K562 (cell line): ENCODE data around the gene TMEM138. TPM values are rescaled to one million over a fixed set of nuclear protein-coding genes. Genes with fewer than 3 reads are reported as not detected.
A peak's percentile ranks its signal among the peaks of the same experiment; 100 is the strongest.

Experiments
- FOXJ3 ChIP-seq: sonication (generic); formaldehyde crosslinking; IDR thresholded peaks from 2 replicates; pipeline ENCODE4 v1.4.0; 2020; ENCODE audit warnings: mild to moderate bottlenecking, missing genetic modification reagents
- HMG20A ChIP-seq: fragments of 450-650 bp; formaldehyde crosslinking; conservative IDR thresholded peaks from 2 replicates; pipeline ENCODE4 v1.4.0; 2020; ENCODE audit warnings: mild to moderate bottlenecking, mixed read lengths
- MEF2D ChIP-seq: conservative IDR thresholded peaks from 2 replicates; pipeline ENCODE4 v1.6.1; 2016; ENCODE audit warnings: low read depth, missing genetic modification characterization, missing compliant biosample characterization
- NFIC ChIP-seq: fragments of 450-650 bp; IDR thresholded peaks from 2 replicates; pipeline ENCODE4 v1.6.1; 2017; ENCODE audit warnings: mild to moderate bottlenecking, inconsistent platforms
- POLR2H ChIP-seq: IDR thresholded peaks from 2 replicates; pipeline ENCODE4 v1.6.1; 2016; ENCODE audit warnings: missing genetic modification characterization, low read depth, mild to moderate bottlenecking, control low read depth, missing compliant biosample characterization, moderate library complexity
- SAP30 ChIP-seq: fragments of 200-600 bp; sonication (generic); IDR thresholded peaks from 2 replicates; pipeline ENCODE4 v1.6.1; 2012; ENCODE audit warnings: borderline replicate concordance, low read depth, mild to moderate bottlenecking, moderate library complexity, low read length, control low read depth, inconsistent platforms; ENCODE audit not compliant: insufficient read depth, poor library complexity, severe bottlenecking
- ZC3H8 ChIP-seq: fragments of 450-650 bp; IDR thresholded peaks from 2 replicates; pipeline ENCODE4 v1.6.1; 2017
- ZKSCAN3 ChIP-seq: fragments of 250-450 bp; sonication (Bioruptor Pico); IDR thresholded peaks from 2 replicates; pipeline ENCODE4 v1.4.0; 2020
- ZNF561 ChIP-seq: fragments of 450-650 bp; formaldehyde crosslinking; conservative IDR thresholded peaks from 2 replicates; pipeline ENCODE4 v1.4.0; 2020; ENCODE audit warnings: mild to moderate bottlenecking, moderate library complexity
- ZNF583 ChIP-seq: fragments of 250-450 bp; sonication (Bioruptor Pico); IDR thresholded peaks from 2 replicates; pipeline ENCODE4 v1.4.0; 2020
- polyA plus RNA-seq, 8 experiments: library from polyadenylated mRNA; depleted of rRNA in 4 of 8; stranded (reverse) in 5 of 8; unstranded in 3 of 8; fragments of >200 nt; fragmentation: Nextera tagmentation in 2 of 8; fragmentation: Illumina TruSeq in 1 of 8; extraction: Ambion mirVana in 2 of 8; extraction: Trizol in 1 of 8; gene quantifications; 2 replicates each; pipeline versions ENCODE4 v1.2.1 to v1.2.3, GENCODE V29; 2011 to 2014; ENCODE audit warnings: inconsistent platforms in 1 of 8, missing spikeins in 1 of 8
- total RNA-seq, 7 experiments: library from RNA; depleted of rRNA in 6 of 7; stranded (reverse); fragments of >200 nt in 6 of 7; fragmentation: Illumina TruSeq in 2 of 7; extraction: Trizol in 2 of 7; gene quantifications; 2 replicates each; pipeline versions ENCODE4 v1.2.1 to v1.2.3, GENCODE V29; 2011 to 2021; ENCODE audit warnings: low replicate concordance in 1 of 7
- TF ChIP-seq, protein P1 (sequence below): sonication (generic); formaldehyde crosslinking; IDR thresholded peaks from 2 replicates; pipeline ENCODE4 v1.8.1; 2022; ENCODE audit warnings: missing genetic modification reagents
- TF ChIP-seq, protein P2 (sequence below): fragments of 250-450 bp; sonication (Bioruptor Pico); IDR thresholded peaks from 2 replicates; pipeline ENCODE4 v1.4.0; 2020
- TF ChIP-seq, protein P3 (sequence below): fragments of 450-650 bp; conservative IDR thresholded peaks from 2 replicates; pipeline ENCODE4 v1.6.1; 2016; ENCODE audit warnings: missing genetic modification characterization, low read depth, mild to moderate bottlenecking, missing compliant biosample characterization, moderate library complexity
- TF ChIP-seq, protein P4 (sequence below): sonication (generic); formaldehyde crosslinking; IDR thresholded peaks from 2 replicates; pipeline ENCODE4 v1.8.0; 2022; ENCODE audit warnings: missing genetic modification reagents, mild to moderate bottlenecking, borderline replicate concordance
- TF ChIP-seq, protein P5 (sequence below), 2 experiments: fragments of 450-650 bp in 1 of 2; sonication (generic) in 1 of 2; formaldehyde crosslinking in 1 of 2; IDR thresholded peaks in 1 of 2; conservative IDR thresholded peaks in 1 of 2; 2 replicates each; pipeline versions ENCODE4 v1.6.1 to v1.8.1; 2016 to 2023; ENCODE audit warnings: mild to moderate bottlenecking in 2 of 2, moderate library complexity in 2 of 2, inconsistent platforms in 1 of 2, missing genetic modification reagents in 1 of 2

Gene TMEM138
- total and polyA plus RNA-seq, 9 of the 15 experiments (the other 6 are each of a cell fraction or from before 2014, with no cell fraction given), result 23.2 to 168 (median 63.1) TPM

DNA sequence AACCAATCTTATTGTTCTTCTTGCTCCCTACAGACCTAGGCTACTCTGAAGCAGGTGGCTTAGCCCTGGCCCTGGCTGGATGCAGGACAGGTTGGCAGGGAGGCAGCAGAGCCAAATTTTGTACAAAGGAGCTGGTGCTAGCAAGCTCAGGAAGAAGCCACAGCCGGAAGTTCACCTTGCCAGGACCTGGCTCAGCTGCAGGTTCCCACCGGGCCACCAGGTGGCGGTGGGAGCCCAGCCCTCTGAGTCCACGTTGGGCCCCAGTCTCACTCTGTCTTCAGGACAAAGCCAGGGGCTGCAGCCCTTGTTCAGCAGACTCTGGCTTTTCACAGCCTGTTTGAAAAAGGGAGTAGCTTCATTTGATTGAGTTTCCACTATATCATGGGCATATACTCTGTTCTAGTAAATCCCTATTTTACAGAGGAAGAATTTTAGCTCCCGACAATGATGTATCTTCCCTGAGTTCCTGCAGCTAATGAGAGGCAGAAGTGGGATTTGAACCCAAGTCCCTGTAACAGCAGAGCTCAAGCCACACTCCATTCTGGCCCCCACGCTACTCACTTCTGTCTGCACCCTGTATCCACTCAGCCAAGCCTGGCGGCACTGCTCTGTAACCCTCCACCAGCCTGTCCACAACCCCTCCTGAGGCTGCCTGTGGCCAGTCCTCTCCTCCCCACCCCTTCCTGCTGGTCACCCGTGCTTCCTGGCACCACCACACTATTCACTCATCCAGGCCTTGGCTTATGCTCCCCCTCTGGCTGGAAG, 25.8 kb upstream of the TMEM138 start (continued):
- TF ChIP-seq POLR2H (tag), result no peak
- TF ChIP-seq, protein P1, sequence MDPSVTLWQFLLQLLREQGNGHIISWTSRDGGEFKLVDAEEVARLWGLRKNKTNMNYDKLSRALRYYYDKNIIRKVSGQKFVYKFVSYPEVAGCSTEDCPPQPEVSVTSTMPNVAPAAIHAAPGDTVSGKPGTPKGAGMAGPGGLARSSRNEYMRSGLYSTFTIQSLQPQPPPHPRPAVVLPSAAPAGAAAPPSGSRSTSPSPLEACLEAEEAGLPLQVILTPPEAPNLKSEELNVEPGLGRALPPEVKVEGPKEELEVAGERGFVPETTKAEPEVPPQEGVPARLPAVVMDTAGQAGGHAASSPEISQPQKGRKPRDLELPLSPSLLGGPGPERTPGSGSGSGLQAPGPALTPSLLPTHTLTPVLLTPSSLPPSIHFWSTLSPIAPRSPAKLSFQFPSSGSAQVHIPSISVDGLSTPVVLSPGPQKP (CRISPR knock-in tag), result no peak
- TF ChIP-seq, protein P2, sequence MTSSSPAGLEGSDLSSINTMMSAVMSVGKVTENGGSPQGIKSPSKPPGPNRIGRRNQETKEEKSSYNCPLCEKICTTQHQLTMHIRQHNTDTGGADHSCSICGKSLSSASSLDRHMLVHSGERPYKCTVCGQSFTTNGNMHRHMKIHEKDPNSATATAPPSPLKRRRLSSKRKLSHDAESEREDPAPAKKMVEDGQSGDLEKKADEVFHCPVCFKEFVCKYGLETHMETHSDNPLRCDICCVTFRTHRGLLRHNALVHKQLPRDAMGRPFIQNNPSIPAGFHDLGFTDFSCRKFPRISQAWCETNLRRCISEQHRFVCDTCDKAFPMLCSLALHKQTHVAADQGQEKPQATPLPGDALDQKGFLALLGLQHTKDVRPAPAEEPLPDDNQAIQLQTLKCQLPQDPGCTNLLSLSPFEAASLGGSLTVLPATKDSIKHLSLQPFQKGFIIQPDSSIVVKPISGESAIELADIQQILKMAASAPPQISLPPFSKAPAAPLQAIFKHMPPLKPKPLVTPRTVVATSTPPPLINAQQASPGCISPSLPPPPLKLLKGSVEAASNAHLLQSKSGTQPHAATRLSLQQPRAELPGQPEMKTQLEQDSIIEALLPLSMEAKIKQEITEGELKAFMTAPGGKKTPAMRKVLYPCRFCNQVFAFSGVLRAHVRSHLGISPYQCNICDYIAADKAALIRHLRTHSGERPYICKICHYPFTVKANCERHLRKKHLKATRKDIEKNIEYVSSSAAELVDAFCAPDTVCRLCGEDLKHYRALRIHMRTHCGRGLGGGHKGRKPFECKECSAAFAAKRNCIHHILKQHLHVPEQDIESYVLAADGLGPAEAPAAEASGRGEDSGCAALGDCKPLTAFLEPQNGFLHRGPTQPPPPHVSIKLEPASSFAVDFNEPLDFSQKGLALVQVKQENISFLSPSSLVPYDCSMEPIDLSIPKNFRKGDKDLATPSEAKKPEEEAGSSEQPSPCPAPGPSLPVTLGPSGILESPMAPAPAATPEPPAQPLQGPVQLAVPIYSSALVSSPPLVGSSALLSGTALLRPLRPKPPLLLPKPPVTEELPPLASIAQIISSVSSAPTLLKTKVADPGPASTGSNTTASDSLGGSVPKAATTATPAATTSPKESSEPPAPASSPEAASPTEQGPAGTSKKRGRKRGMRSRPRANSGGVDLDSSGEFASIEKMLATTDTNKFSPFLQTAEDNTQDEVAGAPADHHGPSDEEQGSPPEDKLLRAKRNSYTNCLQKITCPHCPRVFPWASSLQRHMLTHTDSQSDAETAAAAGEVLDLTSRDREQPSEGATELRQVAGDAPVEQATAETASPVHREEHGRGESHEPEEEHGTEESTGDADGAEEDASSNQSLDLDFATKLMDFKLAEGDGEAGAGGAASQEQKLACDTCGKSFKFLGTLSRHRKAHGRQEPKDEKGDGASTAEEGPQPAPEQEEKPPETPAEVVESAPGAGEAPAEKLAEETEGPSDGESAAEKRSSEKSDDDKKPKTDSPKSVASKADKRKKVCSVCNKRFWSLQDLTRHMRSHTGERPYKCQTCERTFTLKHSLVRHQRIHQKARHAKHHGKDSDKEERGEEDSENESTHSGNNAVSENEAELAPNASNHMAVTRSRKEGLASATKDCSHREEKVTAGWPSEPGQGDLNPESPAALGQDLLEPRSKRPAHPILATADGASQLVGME (CRISPR knock-in tag), result no peak
- TF ChIP-seq, protein P3, sequence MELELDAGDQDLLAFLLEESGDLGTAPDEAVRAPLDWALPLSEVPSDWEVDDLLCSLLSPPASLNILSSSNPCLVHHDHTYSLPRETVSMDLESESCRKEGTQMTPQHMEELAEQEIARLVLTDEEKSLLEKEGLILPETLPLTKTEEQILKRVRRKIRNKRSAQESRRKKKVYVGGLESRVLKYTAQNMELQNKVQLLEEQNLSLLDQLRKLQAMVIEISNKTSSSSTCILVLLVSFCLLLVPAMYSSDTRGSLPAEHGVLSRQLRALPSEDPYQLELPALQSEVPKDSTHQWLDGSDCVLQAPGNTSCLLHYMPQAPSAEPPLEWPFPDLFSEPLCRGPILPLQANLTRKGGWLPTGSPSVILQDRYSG (tag), result no peak
- no peak for TF ChIP-seq HMG20A (CRISPR knock-in tag)
- TF ChIP-seq, protein P4, sequence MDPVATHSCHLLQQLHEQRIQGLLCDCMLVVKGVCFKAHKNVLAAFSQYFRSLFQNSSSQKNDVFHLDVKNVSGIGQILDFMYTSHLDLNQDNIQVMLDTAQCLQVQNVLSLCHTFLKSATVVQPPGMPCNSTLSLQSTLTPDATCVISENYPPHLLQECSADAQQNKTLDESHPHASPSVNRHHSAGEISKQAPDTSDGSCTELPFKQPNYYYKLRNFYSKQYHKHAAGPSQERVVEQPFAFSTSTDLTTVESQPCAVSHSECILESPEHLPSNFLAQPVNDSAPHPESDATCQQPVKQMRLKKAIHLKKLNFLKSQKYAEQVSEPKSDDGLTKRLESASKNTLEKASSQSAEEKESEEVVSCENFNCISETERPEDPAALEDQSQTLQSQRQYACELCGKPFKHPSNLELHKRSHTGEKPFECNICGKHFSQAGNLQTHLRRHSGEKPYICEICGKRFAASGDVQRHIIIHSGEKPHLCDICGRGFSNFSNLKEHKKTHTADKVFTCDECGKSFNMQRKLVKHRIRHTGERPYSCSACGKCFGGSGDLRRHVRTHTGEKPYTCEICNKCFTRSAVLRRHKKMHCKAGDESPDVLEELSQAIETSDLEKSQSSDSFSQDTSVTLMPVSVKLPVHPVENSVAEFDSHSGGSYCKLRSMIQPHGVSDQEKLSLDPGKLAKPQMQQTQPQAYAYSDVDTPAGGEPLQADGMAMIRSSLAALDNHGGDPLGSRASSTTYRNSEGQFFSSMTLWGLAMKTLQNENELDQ, result no peak
- TF ChIP-seq NFIC, result no peak; the same call in 1 of the 2 replicates
- TF ChIP-seq ZNF561 (CRISPR knock-in tag), result no peak
- no peak for TF ChIP-seq MEF2D (tag)
- TF ChIP-seq, protein P5, sequence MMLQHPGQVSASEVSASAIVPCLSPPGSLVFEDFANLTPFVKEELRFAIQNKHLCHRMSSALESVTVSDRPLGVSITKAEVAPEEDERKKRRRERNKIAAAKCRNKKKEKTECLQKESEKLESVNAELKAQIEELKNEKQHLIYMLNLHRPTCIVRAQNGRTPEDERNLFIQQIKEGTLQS (IDR thresholded peaks at IDR 0.05), result no peak
- TF ChIP-seq, protein P5 (CRISPR knock-in tag; conservative IDR thresholded peaks at IDR 0.05), result no peak
- no peak for TF ChIP-seq FOXJ3 (CRISPR knock-in tag)
- no peak for TF ChIP-seq ZKSCAN3 (CRISPR knock-in tag)
- TF ChIP-seq ZNF583 (CRISPR knock-in tag), result 0 out of 2 replicates have a peak, but pooled peaks have one; percentile 43
- no peak for TF ChIP-seq ZC3H8
- no peak for TF ChIP-seq SAP30
